H1 (cell line): ENCODE results near the gene EYA2.

ENCODE experiments used
- BRCA1 ChIP-seq: IDR thresholded peaks from 2 replicates; pipeline ENCODE4 v1.6.1; 2012; ENCODE audit warnings: low read depth, low read length, improper control_type of control experiment
- EZH2 ChIP-seq: fragments of 200-600 bp; sonication (generic); IDR thresholded peaks from 2 replicates; pipeline ENCODE4 v1.7.1; 2012; ENCODE audit warnings: low read depth, mild to moderate bottlenecking, moderate library complexity, low read length, inconsistent platforms; ENCODE audit not compliant: severe bottlenecking
- GTF2F1 ChIP-seq: IDR thresholded peaks from 2 replicates; pipeline ENCODE4 v1.6.1; 2012; ENCODE audit warnings: low read depth, low read length, improper control_type of control experiment, borderline replicate concordance
- POLR2AphosphoS5 ChIP-seq: IDR thresholded peaks from 2 replicates; pipeline ENCODE4 v1.6.1; 2011; ENCODE audit warnings: low read depth, low read length
- SIN3A ChIP-seq, 2 experiments: IDR thresholded peaks in 1 of 2; conservative IDR thresholded peaks in 1 of 2; 2 replicates each; pipeline ENCODE4 v1.6.1; 2011 to 2012; ENCODE audit warnings: low read length in 2 of 2, improper control_type of control experiment in 1 of 2, low read depth in 1 of 2, mild to moderate bottlenecking in 1 of 2
- ZNF274 ChIP-seq: IDR thresholded peaks from 2 replicates; pipeline ENCODE4 v1.7.0; 2012; ENCODE audit warnings: low read length, borderline replicate concordance; ENCODE audit errors: extremely low read depth
- TF ChIP-seq, protein P1 (sequence below): IDR thresholded peaks from 2 replicates; pipeline ENCODE4 v1.6.1; 2011; ENCODE audit warnings: low read depth, mild to moderate bottlenecking, low read length; ENCODE audit not compliant: insufficient read depth
- TF ChIP-seq, protein P2 (sequence below), 3 experiments: IDR thresholded peaks; 1 replicate in 2 of 3; 2 replicates in 1 of 3; pipeline versions ENCODE4 v1.5.1 to v1.6.1; 2011; ENCODE audit warnings: low read length in 3 of 3, mild to moderate bottlenecking in 3 of 3, inconsistent platforms in 2 of 3, low read depth in 1 of 3, moderate library complexity in 1 of 3; ENCODE audit not compliant: insufficient read depth in 1 of 3; ENCODE audit errors: control extremely low read depth in 1 of 3

DNA sequence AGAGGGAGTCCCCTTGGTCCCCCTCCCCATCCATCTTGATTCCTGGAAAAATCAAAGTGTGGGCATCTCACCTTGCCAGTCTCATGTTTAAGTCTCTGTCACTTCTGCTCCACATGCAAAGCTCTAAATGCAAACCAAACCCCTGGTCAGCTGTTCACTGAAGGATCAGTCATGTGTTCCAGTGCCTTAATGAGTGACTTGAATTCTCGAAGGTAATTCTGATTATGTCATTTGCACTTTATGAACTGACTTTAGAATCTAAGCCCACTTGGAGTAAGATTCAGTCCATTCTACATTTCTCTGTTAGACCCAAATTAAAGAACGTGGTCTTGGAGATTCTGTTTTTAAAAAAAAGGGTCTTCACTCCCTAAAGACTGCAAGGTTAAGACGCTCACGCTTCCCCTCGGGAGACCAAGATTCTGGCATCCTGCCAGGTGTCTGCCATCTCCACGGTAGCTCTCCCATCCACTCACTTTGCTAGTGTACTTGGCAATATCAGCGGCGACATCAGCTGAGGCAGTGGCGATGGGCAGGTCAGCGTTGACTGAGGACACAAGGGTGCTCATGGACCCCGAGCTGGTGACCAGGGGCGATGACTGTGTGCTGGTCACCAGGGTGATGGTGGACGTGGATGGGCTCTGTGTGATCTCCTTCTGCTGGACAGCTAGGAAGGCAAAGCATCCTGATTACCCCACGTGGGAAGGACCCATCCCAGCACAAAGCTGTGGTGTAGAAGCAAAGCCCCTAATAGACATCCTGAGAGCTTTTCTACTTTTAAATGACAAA, 341.4 kb downstream of the EYA2 start:
- TF ChIP-seq, protein P1, sequence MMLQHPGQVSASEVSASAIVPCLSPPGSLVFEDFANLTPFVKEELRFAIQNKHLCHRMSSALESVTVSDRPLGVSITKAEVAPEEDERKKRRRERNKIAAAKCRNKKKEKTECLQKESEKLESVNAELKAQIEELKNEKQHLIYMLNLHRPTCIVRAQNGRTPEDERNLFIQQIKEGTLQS, result no peak
- TF ChIP-seq, protein P2, sequence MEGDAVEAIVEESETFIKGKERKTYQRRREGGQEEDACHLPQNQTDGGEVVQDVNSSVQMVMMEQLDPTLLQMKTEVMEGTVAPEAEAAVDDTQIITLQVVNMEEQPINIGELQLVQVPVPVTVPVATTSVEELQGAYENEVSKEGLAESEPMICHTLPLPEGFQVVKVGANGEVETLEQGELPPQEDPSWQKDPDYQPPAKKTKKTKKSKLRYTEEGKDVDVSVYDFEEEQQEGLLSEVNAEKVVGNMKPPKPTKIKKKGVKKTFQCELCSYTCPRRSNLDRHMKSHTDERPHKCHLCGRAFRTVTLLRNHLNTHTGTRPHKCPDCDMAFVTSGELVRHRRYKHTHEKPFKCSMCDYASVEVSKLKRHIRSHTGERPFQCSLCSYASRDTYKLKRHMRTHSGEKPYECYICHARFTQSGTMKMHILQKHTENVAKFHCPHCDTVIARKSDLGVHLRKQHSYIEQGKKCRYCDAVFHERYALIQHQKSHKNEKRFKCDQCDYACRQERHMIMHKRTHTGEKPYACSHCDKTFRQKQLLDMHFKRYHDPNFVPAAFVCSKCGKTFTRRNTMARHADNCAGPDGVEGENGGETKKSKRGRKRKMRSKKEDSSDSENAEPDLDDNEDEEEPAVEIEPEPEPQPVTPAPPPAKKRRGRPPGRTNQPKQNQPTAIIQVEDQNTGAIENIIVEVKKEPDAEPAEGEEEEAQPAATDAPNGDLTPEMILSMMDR (IDR thresholded peaks at IDR 0.05; ENCODE audit: control extremely low read depth in 1 of 3, insufficient read depth in 1 of 3, low read depth in 1 of 3, low read length in 3 of 3), result no peak
- no peak for TF ChIP-seq SIN3A (conservative IDR thresholded peaks at IDR 0.05 in 1 of 2, IDR thresholded peaks at IDR 0.05 in 1 of 2; ENCODE audit: low read depth in 1 of 2, low read length in 2 of 2)
- peak; percentile 20; the same call in 1 of the 2 replicates for TF ChIP-seq POLR2AphosphoS5
- TF ChIP-seq EZH2, result no peak
- TF ChIP-seq BRCA1, result no peak
- no peak for TF ChIP-seq GTF2F1
- TF ChIP-seq ZNF274, result no peak
